ENCODE results near the gene ST8SIA6.
"Not testable (repeated sequence)": the region's sequence is repeated elsewhere in the genome, so short reads cannot be mapped to it uniquely, and the experiment has no call there.

ST8SIA6 gene

GRCh38 chr10:17326377-17326776 lies 128.0 kb downstream of the ST8SIA6 start:
- DNase-seq (ENCODE audit: low read depth, low spot score) = no peak
- in situ Hi-C loops (cut with HindIII; ENCODE audit: low sequenced_read_pairs) = no loop called here
- TF ChIP-seq CTCF (IDR thresholded peaks at IDR 0.05; ENCODE audit: low read depth, low read length) = no peak

GRCh38 chr10:17321957-17322356 lies 132.4 kb downstream of the ST8SIA6 start:
- in situ Hi-C loops (cut with HindIII; ENCODE audit: low sequenced_read_pairs); DNase-seq (ENCODE audit: low read depth, low spot score); H3K4me3 ChIP-seq (ENCODE audit: low read depth, low read length): not testable (repeated sequence)

More at GRCh38 chr10:17326377-17326776, 128.0 kb downstream of the ST8SIA6 start:
- no peak overlapping the region for H3K4me3 ChIP-seq (ENCODE audit: low read depth, low read length)

GRCh38 chr10:17316488-17317170 lies 137.8 kb downstream of the ST8SIA6 start:
- no peak overlapping the region for H3K4me3 ChIP-seq (ENCODE audit: low read depth, low read length)
- in situ Hi-C loops (cut with HindIII; ENCODE audit: low sequenced_read_pairs) = no loop called here
- no peak for TF ChIP-seq CTCF (IDR thresholded peaks at IDR 0.05; ENCODE audit: low read depth, low read length)
- DNase-seq (ENCODE audit: low read depth, low spot score) = no peak

- no peak overlapping the region for H3K4me3 ChIP-seq (ENCODE audit: low read depth, low read length)
- no peak for TF ChIP-seq CTCF (IDR thresholded peaks at IDR 0.05; ENCODE audit: low read depth, low read length)
- no peak for DNase-seq (ENCODE audit: low read depth, low spot score)
- in situ Hi-C loops (cut with HindIII; ENCODE audit: low sequenced_read_pairs) = no loop called here
Observed at GRCh38 chr10:17309435-17309834, 145.0 kb downstream of the ST8SIA6 start.

- in situ Hi-C loops (cut with HindIII; ENCODE audit: low sequenced_read_pairs) = no loop called here
- no peak for DNase-seq (ENCODE audit: low read depth, low spot score)
- TF ChIP-seq CTCF (IDR thresholded peaks at IDR 0.05; ENCODE audit: low read depth, low read length) = no peak
- H3K4me3 ChIP-seq (ENCODE audit: low read depth, low read length) = no peak overlapping the region
Observed at GRCh38 chr10:17307123-17307522, 147.3 kb downstream of the ST8SIA6 start.

- in situ Hi-C loops (cut with HindIII; ENCODE audit: low sequenced_read_pairs) = no loop called here
- no peak for TF ChIP-seq CTCF (IDR thresholded peaks at IDR 0.05; ENCODE audit: low read depth, low read length)
- no peak for DNase-seq (ENCODE audit: low read depth, low spot score)
- no peak overlapping the region for H3K4me3 ChIP-seq (ENCODE audit: low read depth, low read length)
Observed at GRCh38 chr10:17292375-17292774, 162.0 kb downstream of the ST8SIA6 start.

GRCh38 chr10:17290226-17290625 lies 164.2 kb downstream of the ST8SIA6 start:
- TF ChIP-seq CTCF (IDR thresholded peaks at IDR 0.05; ENCODE audit: low read depth, low read length) = peak; percentile 26
- in situ Hi-C loops (cut with HindIII; ENCODE audit: low sequenced_read_pairs) = no loop called here
- DNase-seq (ENCODE audit: low read depth, low spot score) = peak; percentile 9
- H3K4me3 ChIP-seq (ENCODE audit: low read depth, low read length) = no peak overlapping the region
